CD4-positive, alpha-beta T cell treated with Interleukin-4 for 1 hour (primary cell): ENCODE data around the gene AMOTL1.
A peak's percentile ranks its signal among the peaks of the same experiment; 100 is the strongest.
"Not testable (repeated sequence)": the region's sequence is repeated elsewhere in the genome, so short reads cannot be mapped to it uniquely, and the experiment has no call there.

Experiments
- DNase-seq, 2 donors: peaks; one replicate each; pipeline ENCODE4 v3.0.0-alpha.2; 2020 to 2022

Gene AMOTL1

GRCh38 chr11:94771951-94772350 lies 3.8 kb downstream of the AMOTL1 start:
- no peak for DNase-seq

GRCh38 chr11:94773842-94774241 lies 5.7 kb downstream of the AMOTL1 start:
- no peak for DNase-seq

- DNase-seq: no peak
Measured at GRCh38 chr11:94774345-94774744, 6.2 kb downstream of the AMOTL1 start.

- DNase-seq: no peak
Measured at GRCh38 chr11:94775567-94776327, 7.6 kb downstream of the AMOTL1 start.

GRCh38 chr11:94776351-94777321 lies 8.5 kb downstream of the AMOTL1 start:
- no peak for DNase-seq

- no peak for DNase-seq
Measured at GRCh38 chr11:94780432-94780831, 12.3 kb downstream of the AMOTL1 start.

GRCh38 chr11:94781837-94782236 lies 13.7 kb downstream of the AMOTL1 start:
- no peak for DNase-seq

GRCh38 chr11:94782446-94782845 lies 14.3 kb downstream of the AMOTL1 start:
- DNase-seq: no peak

- DNase-seq: no peak
Measured at GRCh38 chr11:94784884-94785283, 16.7 kb downstream of the AMOTL1 start.

GRCh38 chr11:94785509-94785908 lies 17.4 kb downstream of the AMOTL1 start:
- no peak for DNase-seq

GRCh38 chr11:94786264-94787126 lies 18.3 kb downstream of the AMOTL1 start:
- peak in 1 of 2 donors; percentile 30 for DNase-seq

- no peak for DNase-seq
Measured at GRCh38 chr11:94787801-94788200, 19.6 kb downstream of the AMOTL1 start.

- DNase-seq: no peak
Measured at GRCh38 chr11:94788396-94788795, 20.2 kb downstream of the AMOTL1 start.

- DNase-seq: no peak
Measured at GRCh38 chr11:94790197-94790596, 22.0 kb downstream of the AMOTL1 start.

GRCh38 chr11:94790661-94791180 lies 22.6 kb downstream of the AMOTL1 start:
- no peak for DNase-seq

GRCh38 chr11:94791216-94791889 lies 23.2 kb downstream of the AMOTL1 start:
- DNase-seq: no peak

- not testable (repeated sequence) for DNase-seq
Measured at GRCh38 chr11:94791942-94792341, 23.8 kb downstream of the AMOTL1 start.

GRCh38 chr11:94792451-94792850 lies 24.3 kb downstream of the AMOTL1 start:
- DNase-seq: no peak

GRCh38 chr11:94793002-94793401 lies 24.8 kb downstream of the AMOTL1 start:
- DNase-seq: no peak

GRCh38 chr11:94793822-94794221 lies 25.7 kb downstream of the AMOTL1 start:
- DNase-seq: no peak

GRCh38 chr11:94794287-94795168 lies 26.4 kb downstream of the AMOTL1 start:
- no peak for DNase-seq
